Cortex of kidney (tissue), 1 donor: ENCODE results near the gene AGAP1.
"Not testable (repeated sequence)": the region's sequence is repeated elsewhere in the genome, so short reads cannot be mapped to it uniquely, and the experiment has no call there.

Experiments used
- DNase-seq: peaks from one replicate; lab custom pipeline; 2025; lab: John Stamatoyannopoulos, UW

The AGAP1 gene

GRCh38 chr2:235945608-235946140, 451.8 kb downstream of the AGAP1 start:
- DNase-seq: no peak

DNA sequence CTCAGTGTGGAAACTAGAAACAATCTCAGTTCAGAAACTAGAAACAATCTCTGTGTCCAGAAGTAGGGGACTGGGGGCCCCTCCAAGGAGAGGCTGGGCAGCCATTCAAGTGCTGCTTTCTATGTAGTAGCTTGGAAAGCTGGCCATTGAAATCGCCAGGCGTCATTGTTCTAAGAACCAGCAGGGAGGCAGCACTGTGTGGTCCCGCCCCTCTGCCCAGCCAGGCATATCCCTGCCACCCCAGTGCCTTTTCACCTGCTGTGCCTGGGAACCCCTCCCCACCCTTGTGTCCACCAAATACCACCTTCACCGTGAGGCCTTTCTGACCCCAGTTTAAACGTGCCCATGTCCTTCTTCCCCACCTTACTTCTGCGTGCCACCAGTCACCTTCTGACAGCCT, 452.7 kb downstream of the AGAP1 start:
- DNase-seq: no peak

- not testable (repeated sequence) for DNase-seq
These were observed 453.2 kb downstream of the AGAP1 start for GRCh38 chr2:235947055-235947454.

DNA sequence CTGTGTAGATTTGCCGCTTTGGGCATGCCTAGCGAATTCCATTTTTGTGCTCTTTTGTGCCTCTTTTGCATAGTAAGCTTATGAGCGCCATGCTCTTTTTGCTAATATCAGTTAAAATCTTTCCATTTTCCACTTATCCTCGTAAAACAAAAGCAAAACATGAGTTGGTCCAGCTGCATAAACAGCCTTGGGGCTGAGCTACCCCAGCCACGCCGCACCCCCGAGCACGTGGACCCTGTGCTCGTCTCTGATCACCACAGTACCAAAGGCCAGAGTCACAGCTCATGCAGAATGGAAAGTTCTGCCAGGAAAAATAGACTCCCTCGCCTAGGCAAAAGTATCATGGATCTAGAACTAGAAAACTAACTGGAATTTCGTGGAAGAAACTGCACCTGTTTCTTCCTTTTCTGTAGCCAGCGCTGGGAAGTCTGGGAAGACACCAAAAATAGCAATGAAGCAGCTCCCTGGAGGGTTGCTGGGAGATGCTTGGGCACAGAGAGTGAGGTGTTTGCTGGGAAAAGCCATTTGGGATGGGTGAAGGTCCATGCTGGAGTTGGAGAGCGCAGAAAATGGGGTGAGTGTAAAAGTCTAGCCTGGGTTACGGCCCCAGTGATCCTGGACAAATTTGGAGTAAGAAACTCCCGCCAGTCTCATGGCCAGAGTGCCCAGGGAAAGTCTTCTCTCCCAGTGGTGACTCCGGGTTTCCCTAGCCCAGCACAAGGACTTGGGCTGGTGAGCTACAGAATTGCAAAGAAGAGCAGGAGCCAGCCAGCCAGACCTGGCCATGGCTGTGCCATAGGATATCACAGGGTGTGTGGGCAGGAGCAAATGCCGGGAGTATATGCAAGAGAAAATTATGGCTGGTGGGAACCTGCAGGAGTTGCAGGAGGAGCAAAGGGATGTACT, 456.0 kb downstream of the AGAP1 start:
- no peak for DNase-seq

GRCh38 chr2:235950473-235950809, 456.6 kb downstream of the AGAP1 start:
- DNase-seq: no peak

DNA sequence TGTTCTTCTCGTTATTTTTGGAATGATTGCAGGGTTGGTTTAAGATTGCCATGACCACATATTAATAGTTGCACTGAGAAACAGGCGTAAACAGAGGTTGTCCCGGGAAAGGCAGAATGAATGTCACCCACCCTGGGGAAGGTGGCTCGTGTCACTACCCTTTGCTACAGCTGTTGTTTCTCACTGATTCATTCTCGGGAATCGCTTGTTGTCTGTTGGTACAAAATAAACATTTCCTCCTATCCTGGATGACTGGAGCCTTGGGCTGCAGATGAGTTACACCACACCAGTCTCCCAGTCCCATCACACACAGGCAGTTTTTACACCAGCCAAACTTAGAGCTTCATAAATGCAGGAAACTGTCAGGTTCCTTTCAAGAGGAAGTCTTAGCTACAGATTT, 457.6 kb downstream of the AGAP1 start:
- no peak for DNase-seq

DNA sequence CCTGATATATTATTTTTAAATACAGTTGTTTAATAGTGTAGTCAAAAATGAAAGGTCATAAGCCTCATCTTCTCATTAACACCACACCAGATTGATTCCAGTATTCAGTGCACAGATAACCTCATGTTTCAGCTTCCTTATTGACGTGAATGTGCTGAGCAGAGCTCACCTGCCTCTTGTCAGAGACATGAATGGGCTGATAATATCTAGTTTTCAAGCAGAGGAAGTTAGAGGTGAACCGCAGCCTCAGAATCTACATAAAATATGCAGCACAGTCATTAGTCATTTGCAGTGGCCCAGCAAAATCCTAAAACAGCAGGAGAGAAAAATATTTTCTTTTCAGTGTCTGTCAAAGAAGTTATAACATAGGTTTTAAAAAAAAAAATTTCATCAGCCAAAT, 458.1 kb downstream of the AGAP1 start:
- DNase-seq: no peak

GRCh38 chr2:235952714-235953113, 458.9 kb downstream of the AGAP1 start:
- no peak for DNase-seq

GRCh38 chr2:235954281-235954680, 460.4 kb downstream of the AGAP1 start:
- no peak for DNase-seq

- DNase-seq: no peak
These were observed 461.1 kb downstream of the AGAP1 start for GRCh38 chr2:235954888-235955480.

DNA sequence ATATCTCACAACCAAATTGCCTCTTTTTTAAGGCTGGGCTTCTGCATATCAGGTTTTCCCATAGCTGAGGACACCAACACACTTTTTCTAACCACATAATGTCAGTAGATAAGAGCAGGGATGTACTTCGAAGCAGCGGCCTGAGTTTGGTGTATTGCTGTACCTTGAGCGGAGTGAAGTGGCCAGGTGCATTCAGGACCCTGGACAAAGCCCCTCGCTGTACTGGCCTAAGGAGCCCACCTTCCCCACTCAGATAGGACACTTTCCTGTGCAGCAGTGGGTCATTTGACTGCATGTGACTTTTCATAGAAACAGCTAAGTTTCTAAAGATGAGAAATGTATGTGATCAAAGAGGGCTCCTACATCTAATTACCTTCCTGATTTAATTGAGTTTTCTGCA, 461.8 kb downstream of the AGAP1 start:
- no peak for DNase-seq

DNA sequence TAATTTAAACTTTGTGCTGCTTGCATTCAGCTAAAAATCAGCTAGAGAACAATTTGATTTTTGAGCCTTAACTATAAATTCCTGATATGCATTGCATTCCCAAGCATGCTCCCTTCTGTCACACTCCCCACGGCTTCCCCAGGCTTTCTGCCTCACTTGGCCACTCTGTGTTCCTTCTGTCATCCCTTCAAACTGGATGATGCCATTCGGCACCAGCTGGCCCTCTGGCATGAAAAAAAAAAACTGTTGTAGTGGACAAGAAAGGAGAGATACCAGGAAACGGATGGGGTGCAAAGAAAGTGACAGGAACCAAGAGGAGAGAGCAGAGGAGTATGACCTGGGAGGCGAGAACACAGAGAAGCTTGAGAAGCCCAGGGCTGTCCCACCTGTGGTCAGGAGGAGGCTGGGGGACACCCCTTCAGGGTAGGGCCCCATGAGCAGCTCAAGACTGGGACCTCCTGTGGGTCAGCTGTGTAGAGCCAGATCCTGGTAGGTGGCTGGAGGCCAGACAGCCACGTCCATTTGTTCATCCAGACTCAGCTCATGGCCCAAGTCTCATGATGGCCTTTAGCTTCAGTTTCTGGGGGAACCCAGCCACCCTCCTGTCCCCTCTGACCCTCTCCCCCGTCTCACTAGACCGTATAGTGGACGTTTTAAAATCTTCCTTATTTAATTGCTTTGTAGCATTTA, 462.6 kb downstream of the AGAP1 start:
- no peak for DNase-seq

DNA sequence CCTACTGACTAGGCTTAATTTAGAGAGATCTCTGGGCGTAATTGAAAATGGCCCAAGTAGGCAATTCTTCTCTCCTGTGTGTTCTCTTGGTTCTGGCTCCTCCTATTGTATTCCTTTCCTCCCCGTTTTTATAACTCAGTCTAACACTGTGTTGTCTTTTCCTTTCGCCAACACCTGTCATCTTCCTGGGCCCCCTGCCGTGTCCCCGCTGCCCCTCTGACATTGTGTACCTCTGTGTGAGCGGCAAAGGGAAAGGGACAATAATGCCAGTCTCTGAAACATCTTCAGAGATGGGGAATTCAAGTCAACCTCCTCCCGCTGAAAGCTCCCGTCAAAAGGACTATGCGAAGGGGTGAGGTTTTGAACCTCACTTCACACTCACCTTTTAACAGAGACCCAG, 463.4 kb downstream of the AGAP1 start:
- no peak for DNase-seq

GRCh38 chr2:235958221-235958930, 464.5 kb downstream of the AGAP1 start:
- no peak for DNase-seq

GRCh38 chr2:235958931-235959410, 465.1 kb downstream of the AGAP1 start:
- DNase-seq: no peak

GRCh38 chr2:235960011-235960715, 466.3 kb downstream of the AGAP1 start:
- DNase-seq: no peak

GRCh38 chr2:235960716-235961640, 467.1 kb downstream of the AGAP1 start:
- DNase-seq: no peak

- no peak for DNase-seq
These were observed 467.9 kb downstream of the AGAP1 start for GRCh38 chr2:235961711-235962110.

DNA sequence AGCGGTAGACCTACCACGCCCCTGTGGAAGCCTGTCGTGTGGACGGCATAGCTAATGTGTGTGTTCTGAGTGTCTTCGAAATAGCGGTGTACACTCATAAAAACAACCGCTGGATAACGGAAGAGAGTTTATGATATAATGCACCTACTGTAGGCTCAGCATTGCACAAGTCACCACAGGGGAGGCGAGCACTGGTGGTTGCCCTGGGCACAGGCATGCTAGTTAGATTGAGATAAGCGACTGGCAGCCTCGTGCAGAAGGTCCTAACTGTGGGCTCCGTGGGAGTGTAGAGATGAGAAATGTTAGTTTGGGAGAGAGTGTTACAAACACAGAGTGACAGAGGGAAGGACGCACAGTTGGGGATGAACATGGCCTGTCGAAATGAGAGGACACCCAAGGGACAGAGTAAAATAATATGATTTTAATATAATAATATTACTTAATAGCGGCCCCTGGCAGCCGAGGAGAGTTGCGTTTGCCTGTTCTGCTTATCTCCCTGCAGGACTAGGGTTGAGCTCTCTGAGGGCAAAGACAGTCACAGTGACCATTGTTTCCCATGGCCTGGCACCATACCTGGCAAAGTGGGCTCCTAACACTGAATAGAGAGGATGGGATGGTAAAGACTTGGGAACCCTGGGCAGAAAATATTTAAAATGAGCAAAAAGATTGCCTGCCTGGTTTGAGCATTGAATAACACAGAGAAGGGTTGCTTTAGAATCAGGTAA, 470.2 kb downstream of the AGAP1 start:
- no peak for DNase-seq
